HEK293 (cell line): ENCODE measurements around the gene SH2B3.

Experiments used
- CTCF ChIA-PET: fragments of 350-600 bp; formaldehyde crosslinking; extraction: SDS; loops from one replicate; lab custom pipeline; 2021; ENCODE audit warnings: antibody characterized with exemption; lab: Yijun Ruan, JAX
- POLR2A ChIA-PET: fragments of 300-600 bp; formaldehyde crosslinking; extraction: SDS; loops from one replicate; lab custom pipeline; 2020; ENCODE audit warnings: antibody characterized with exemption, inconsistent platforms; lab: Yijun Ruan, JAX
- H3K27ac ChIP-seq: fragments of 200-500 bp; sonication (Bioruptor generic); 2 replicates; pipeline ENCODE4 v1.5.1; 2014; ENCODE audit warnings: low read depth, low read length, control low read depth, inconsistent platforms; ENCODE audit errors: extremely low read depth
- H3K36me3 ChIP-seq, 2 experiments: fragments of 200-500 bp in 1 of 2; sonication (Bioruptor generic) in 1 of 2; 1 replicate in 1 of 2; 2 replicates in 1 of 2; pipeline ENCODE4 v1.5.1; 2014 to 2017; ENCODE audit warnings: inconsistent platforms in 2 of 2, low read length in 2 of 2; ENCODE audit not compliant: control insufficient read depth in 2 of 2, insufficient read depth in 1 of 2
- H3K4me1 ChIP-seq: fragments of 200-500 bp; sonication (Bioruptor generic); 2 replicates; pipeline ENCODE4 v1.5.1; 2014; ENCODE audit warnings: mild to moderate bottlenecking, low read length, inconsistent platforms; ENCODE audit not compliant: control insufficient read depth, insufficient read depth
- H3K4me3 ChIP-seq: 2 replicates; pipeline ENCODE4 v1.5.1; 2011; ENCODE audit warnings: low read depth, mild to moderate bottlenecking, control low read depth, low read length, moderate library complexity
- H3K9me3 ChIP-seq: fragments of 200-500 bp; sonication (Bioruptor generic); 2 replicates; pipeline ENCODE4 v1.5.1; 2014; ENCODE audit warnings: low read depth, low read length, inconsistent platforms; ENCODE audit not compliant: control insufficient read depth, insufficient read depth
- BCL11B ChIP-seq: fragments of 450-650 bp; formaldehyde crosslinking; IDR thresholded peaks from 2 replicates; pipeline ENCODE4 v1.5.1; 2016; ENCODE audit warnings: low read depth, missing biosample characterization, missing genetic modification characterization
- OSR2 ChIP-seq: fragments of 450-650 bp; formaldehyde crosslinking; IDR thresholded peaks from 2 replicates; pipeline ENCODE4 v1.5.1; 2016; ENCODE audit warnings: missing biosample characterization, missing genetic modification characterization
- YY2 ChIP-seq: fragments of 450-650 bp; formaldehyde crosslinking; IDR thresholded peaks from 2 replicates; pipeline ENCODE4 v1.5.1; 2016; ENCODE audit warnings: missing biosample characterization, missing genetic modification characterization
- ZBTB1 ChIP-seq: fragments of 450-650 bp; formaldehyde crosslinking; IDR thresholded peaks from 2 replicates; pipeline ENCODE4 v1.5.1; 2016; ENCODE audit warnings: missing biosample characterization, missing genetic modification characterization
- ZNF10 ChIP-seq: fragments of 450-650 bp; formaldehyde crosslinking; IDR thresholded peaks from 2 replicates; pipeline ENCODE4 v1.5.1; 2017; ENCODE audit warnings: missing biosample characterization, missing genetic modification characterization
- ZNF157 ChIP-seq: fragments of 450-650 bp; formaldehyde crosslinking; IDR thresholded peaks from 2 replicates; pipeline ENCODE4 v1.5.1; 2016; ENCODE audit warnings: missing biosample characterization, missing genetic modification characterization
- ZNF292 ChIP-seq: fragments of 450-650 bp; formaldehyde crosslinking; IDR thresholded peaks from 2 replicates; pipeline ENCODE4 v1.5.1; 2016; ENCODE audit warnings: low read depth, missing biosample characterization, missing genetic modification characterization, borderline replicate concordance
- ZNF324 ChIP-seq: fragments of 450-650 bp; formaldehyde crosslinking; IDR thresholded peaks from 2 replicates; pipeline ENCODE4 v1.5.1; 2016; ENCODE audit warnings: missing biosample characterization, missing genetic modification characterization
- ZNF335 ChIP-seq: fragments of 450-650 bp; formaldehyde crosslinking; conservative IDR thresholded peaks from 2 replicates; pipeline ENCODE4 v1.5.1; 2016; ENCODE audit warnings: missing biosample characterization, missing genetic modification characterization
- ZNF366 ChIP-seq: fragments of 450-650 bp; formaldehyde crosslinking; conservative IDR thresholded peaks from 2 replicates; pipeline ENCODE4 v1.5.1; 2016; ENCODE audit warnings: missing biosample characterization, missing genetic modification characterization
- ZNF37A ChIP-seq: fragments of 450-650 bp; IDR thresholded peaks from 2 replicates; pipeline ENCODE4 v1.5.1; 2018; ENCODE audit warnings: missing biosample characterization, missing genetic modification characterization
- ZNF391 ChIP-seq: fragments of 450-650 bp; formaldehyde crosslinking; IDR thresholded peaks from 2 replicates; pipeline ENCODE4 v1.5.1; 2016; ENCODE audit warnings: low read depth, missing biosample characterization, missing genetic modification characterization, borderline replicate concordance
- ZNF394 ChIP-seq: fragments of 450-650 bp; formaldehyde crosslinking; IDR thresholded peaks from 2 replicates; pipeline ENCODE4 v1.5.1; 2016; ENCODE audit warnings: missing biosample characterization, missing genetic modification characterization, mild to moderate bottlenecking, moderate library complexity, borderline replicate concordance
- ZNF518A ChIP-seq: fragments of 450-650 bp; formaldehyde crosslinking; conservative IDR thresholded peaks from 2 replicates; pipeline ENCODE4 v1.5.1; 2016; ENCODE audit warnings: low read depth, missing biosample characterization, missing genetic modification characterization
- ZNF548 ChIP-seq: fragments of 450-650 bp; formaldehyde crosslinking; IDR thresholded peaks from 2 replicates; pipeline ENCODE4 v1.5.1; 2016; ENCODE audit warnings: missing biosample characterization, missing genetic modification characterization
- ZNF747 ChIP-seq: fragments of 450-650 bp; formaldehyde crosslinking; IDR thresholded peaks from 2 replicates; pipeline ENCODE4 v1.5.1; 2016; ENCODE audit warnings: missing biosample characterization, missing genetic modification characterization
- ZNF791 ChIP-seq: fragments of 450-650 bp; formaldehyde crosslinking; IDR thresholded peaks from 2 replicates; pipeline ENCODE4 v1.5.1; 2016; ENCODE audit warnings: missing biosample characterization, missing genetic modification characterization
- ZNF830 ChIP-seq: fragments of 450-650 bp; IDR thresholded peaks from 2 replicates; pipeline ENCODE4 v1.5.0; 2018; ENCODE audit warnings: missing biosample characterization, missing genetic modification characterization, low read depth, mild to moderate bottlenecking, moderate library complexity
- ZNF837 ChIP-seq: fragments of 450-650 bp; formaldehyde crosslinking; IDR thresholded peaks from 2 replicates; pipeline ENCODE4 v1.5.1; 2016; ENCODE audit warnings: missing biosample characterization, missing genetic modification characterization
- ZSCAN16 ChIP-seq: fragments of 450-650 bp; formaldehyde crosslinking; IDR thresholded peaks from 2 replicates; pipeline ENCODE4 v1.5.1; 2016; ENCODE audit warnings: missing biosample characterization, missing genetic modification characterization
- ZSCAN4 ChIP-seq: fragments of 450-650 bp; formaldehyde crosslinking; IDR thresholded peaks from 2 replicates; pipeline ENCODE4 v1.5.1; 2017; ENCODE audit warnings: missing biosample characterization, missing genetic modification characterization
- TF ChIP-seq, protein P1 (sequence below): fragments of 450-650 bp; formaldehyde crosslinking; IDR thresholded peaks from 2 replicates; pipeline ENCODE4 v1.5.1; 2016; ENCODE audit warnings: missing biosample characterization, missing genetic modification characterization, borderline replicate concordance
- TF ChIP-seq, protein P2 (sequence below): fragments of 450-650 bp; formaldehyde crosslinking; optimal IDR thresholded peaks from 2 replicates; pipeline ENCODE3; 2016; ENCODE audit warnings: missing biosample characterization, mild to moderate bottlenecking, missing genetic modification characterization
- TF ChIP-seq, protein P3 (sequence below): fragments of 450-650 bp; formaldehyde crosslinking; IDR thresholded peaks from 2 replicates; pipeline ENCODE4 v1.5.1; 2016; ENCODE audit warnings: missing biosample characterization, missing genetic modification characterization, low read depth

SH2B3 gene

GRCh38 chr12:111457071-111457470 is 51.3 kb downstream of the SH2B3 start (continued):
- TF ChIP-seq, protein P1, sequence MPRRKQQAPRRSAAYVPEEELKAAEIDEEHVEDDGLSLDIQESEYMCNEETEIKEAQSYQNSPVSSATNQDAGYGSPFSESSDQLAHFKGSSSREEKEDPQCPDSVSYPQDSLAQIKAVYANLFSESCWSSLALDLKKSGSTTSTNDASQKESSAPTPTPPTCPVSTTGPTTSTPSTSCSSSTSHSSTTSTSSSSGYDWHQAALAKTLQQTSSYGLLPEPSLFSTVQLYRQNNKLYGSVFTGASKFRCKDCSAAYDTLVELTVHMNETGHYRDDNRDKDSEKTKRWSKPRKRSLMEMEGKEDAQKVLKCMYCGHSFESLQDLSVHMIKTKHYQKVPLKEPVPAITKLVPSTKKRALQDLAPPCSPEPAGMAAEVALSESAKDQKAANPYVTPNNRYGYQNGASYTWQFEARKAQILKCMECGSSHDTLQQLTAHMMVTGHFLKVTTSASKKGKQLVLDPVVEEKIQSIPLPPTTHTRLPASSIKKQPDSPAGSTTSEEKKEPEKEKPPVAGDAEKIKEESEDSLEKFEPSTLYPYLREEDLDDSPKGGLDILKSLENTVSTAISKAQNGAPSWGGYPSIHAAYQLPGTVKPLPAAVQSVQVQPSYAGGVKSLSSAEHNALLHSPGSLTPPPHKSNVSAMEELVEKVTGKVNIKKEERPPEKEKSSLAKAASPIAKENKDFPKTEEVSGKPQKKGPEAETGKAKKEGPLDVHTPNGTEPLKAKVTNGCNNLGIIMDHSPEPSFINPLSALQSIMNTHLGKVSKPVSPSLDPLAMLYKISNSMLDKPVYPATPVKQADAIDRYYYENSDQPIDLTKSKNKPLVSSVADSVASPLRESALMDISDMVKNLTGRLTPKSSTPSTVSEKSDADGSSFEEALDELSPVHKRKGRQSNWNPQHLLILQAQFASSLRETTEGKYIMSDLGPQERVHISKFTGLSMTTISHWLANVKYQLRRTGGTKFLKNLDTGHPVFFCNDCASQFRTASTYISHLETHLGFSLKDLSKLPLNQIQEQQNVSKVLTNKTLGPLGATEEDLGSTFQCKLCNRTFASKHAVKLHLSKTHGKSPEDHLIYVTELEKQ (tag by site-specific recombination): no peak
- TF ChIP-seq ZNF747 (tag by site-specific recombination): no peak
- no peak for TF ChIP-seq OSR2 (tag by site-specific recombination)
- TF ChIP-seq ZNF391 (tag by site-specific recombination): no peak
- no peak for TF ChIP-seq ZNF830
- TF ChIP-seq ZNF292: no peak
- TF ChIP-seq ZNF157: no peak
- TF ChIP-seq, protein P2, sequence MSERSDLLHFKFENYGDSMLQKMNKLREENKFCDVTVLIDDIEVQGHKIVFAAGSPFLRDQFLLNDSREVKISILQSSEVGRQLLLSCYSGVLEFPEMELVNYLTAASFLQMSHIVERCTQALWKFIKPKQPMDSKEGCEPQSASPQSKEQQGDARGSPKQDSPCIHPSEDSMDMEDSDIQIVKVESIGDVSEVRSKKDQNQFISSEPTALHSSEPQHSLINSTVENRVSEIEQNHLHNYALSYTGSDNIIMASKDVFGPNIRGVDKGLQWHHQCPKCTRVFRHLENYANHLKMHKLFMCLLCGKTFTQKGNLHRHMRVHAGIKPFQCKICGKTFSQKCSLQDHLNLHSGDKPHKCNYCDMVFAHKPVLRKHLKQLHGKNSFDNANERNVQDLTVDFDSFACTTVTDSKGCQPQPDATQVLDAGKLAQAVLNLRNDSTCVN (tag by site-specific recombination): no peak
- TF ChIP-seq ZNF324 (tag by site-specific recombination): no peak

DNA sequence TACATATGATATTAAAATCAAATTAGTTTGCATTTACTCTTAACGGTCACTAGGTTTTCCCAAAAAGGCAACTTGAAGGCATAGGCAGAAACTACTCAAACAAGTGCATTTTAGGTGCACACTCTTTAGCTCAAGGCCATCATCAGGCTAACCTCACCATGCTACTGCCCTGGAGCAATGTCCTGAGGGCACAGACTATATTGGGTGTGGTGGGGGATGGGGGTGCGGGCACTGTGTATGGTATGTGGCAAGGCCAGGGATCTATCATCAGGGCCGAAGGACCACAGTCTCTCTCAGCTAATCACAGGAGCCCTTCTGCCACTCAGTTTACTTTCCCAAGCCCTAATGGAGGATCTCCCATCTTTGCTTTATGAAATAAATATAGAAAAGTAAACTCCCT is 51.9 kb downstream of the SH2B3 start:
- no peaks in the 10 kb centered on the region for H3K9me3 ChIP-seq
- no peaks in the 10 kb centered on the region for H3K4me1 ChIP-seq
- H3K36me3 ChIP-seq: peaks cover 32 to 57% of the 10 kb centered on the region in 2 experiments; a peak in 2 of 3 replicates
- POLR2A ChIA-PET: no interaction called here
- no peak overlapping the region for H3K27ac ChIP-seq
- CTCF ChIA-PET: interaction anchor here (0.5 to 1.3 kb wide), 2 partner anchors 60 to 203 kb away, joined by 3 to 7 read pairs; no protein-coding TSS in a partner anchor
- H3K4me3 ChIP-seq: no peak overlapping the region
- no peak for TF ChIP-seq ZNF548
- TF ChIP-seq ZSCAN4 (tag by site-specific recombination): no peak
- TF ChIP-seq ZNF37A (tag by site-specific recombination): no peak
- TF ChIP-seq ZNF391 (tag by site-specific recombination): no peak
- no peak for TF ChIP-seq ZNF791 (tag by site-specific recombination)
- no peak for TF ChIP-seq ZNF10 (tag by site-specific recombination)
- TF ChIP-seq ZSCAN16 (tag by site-specific recombination): no peak
- no peak for TF ChIP-seq ZBTB1 (tag by site-specific recombination)
- TF ChIP-seq ZNF837: no peak
- no peak for TF ChIP-seq ZNF366
- TF ChIP-seq YY2 (tag by site-specific recombination): no peak
- TF ChIP-seq, protein P3, sequence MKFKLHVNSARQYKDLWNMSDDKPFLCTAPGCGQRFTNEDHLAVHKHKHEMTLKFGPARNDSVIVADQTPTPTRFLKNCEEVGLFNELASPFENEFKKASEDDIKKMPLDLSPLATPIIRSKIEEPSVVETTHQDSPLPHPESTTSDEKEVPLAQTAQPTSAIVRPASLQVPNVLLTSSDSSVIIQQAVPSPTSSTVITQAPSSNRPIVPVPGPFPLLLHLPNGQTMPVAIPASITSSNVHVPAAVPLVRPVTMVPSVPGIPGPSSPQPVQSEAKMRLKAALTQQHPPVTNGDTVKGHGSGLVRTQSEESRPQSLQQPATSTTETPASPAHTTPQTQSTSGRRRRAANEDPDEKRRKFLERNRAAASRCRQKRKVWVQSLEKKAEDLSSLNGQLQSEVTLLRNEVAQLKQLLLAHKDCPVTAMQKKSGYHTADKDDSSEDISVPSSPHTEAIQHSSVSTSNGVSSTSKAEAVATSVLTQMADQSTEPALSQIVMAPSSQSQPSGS (tag by site-specific recombination): no peak
- TF ChIP-seq ZNF335 (tag by site-specific recombination): no peak
- TF ChIP-seq BCL11B (tag by site-specific recombination): no peak
- no peak for TF ChIP-seq ZNF394 (tag by site-specific recombination)
- TF ChIP-seq ZNF518A (tag by site-specific recombination): no peak
